GM21529 (cell line): Measurements from ENCODE around the gene HS6ST3.
"Not testable (repeated sequence)": the region's sequence is repeated elsewhere in the genome, so short reads cannot be mapped to it uniquely, and the experiment has no call there.

Experiments used
- ATAC-seq: cut with Tn5 transposase; IDR thresholded peaks from one replicate; pipeline ENCODE4 v1.9.1; 2021; ENCODE audit not compliant: unreplicated experiment

Gene HS6ST3

GRCh38 chr13:96524398-96525020 lies 434.6 kb downstream of the HS6ST3 start:
- not testable (repeated sequence) for ATAC-seq

- no peak for ATAC-seq
Observed at GRCh38 chr13:96525715-96526114, 435.8 kb downstream of the HS6ST3 start.

DNA sequence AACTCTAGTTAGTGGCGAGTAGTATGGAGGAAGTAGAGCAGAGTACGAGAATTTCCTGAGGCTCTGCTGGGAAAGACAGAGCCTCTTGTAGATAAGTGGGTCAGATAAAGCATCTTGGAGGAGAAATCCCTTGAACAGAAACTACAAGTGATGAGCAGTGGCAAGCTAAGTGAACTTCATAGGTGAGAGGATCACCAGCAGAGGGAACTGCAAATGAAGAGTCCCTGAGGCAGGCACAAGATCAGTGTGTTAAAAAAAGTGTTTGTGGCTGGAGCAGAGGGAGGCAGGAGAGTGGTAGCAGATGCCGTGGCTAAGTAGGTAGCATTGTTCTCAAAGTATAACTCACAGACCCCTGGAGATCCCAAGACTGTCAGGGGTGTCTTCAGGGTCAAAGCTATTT lies 437.6 kb downstream of the HS6ST3 start:
- ATAC-seq, result no peak

- no peak for ATAC-seq
Observed at GRCh38 chr13:96532804-96533203, 442.9 kb downstream of the HS6ST3 start.

DNA sequence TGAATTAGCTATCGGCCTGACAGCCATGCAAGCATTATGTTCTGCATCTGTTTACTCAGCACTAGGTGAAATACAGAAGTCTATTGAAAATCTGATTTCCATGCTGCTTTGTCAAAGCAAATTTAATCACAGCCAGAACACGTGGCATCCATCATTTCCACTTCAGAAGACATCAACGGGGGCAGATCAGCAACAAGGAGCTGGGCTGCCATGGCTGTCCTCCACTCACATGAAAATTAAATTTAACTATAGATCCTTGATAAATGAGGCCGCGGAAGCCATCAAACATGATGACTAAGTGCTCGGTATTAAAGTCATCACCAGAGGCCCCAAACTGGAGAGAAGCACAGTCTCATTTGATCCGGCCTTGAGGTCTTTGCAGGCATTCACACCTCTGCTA lies 443.5 kb downstream of the HS6ST3 start:
- ATAC-seq, result no peak

GRCh38 chr13:96539791-96540190 lies 449.9 kb downstream of the HS6ST3 start:
- ATAC-seq, result no peak

GRCh38 chr13:96540670-96541069 lies 450.8 kb downstream of the HS6ST3 start:
- no peak for ATAC-seq

DNA sequence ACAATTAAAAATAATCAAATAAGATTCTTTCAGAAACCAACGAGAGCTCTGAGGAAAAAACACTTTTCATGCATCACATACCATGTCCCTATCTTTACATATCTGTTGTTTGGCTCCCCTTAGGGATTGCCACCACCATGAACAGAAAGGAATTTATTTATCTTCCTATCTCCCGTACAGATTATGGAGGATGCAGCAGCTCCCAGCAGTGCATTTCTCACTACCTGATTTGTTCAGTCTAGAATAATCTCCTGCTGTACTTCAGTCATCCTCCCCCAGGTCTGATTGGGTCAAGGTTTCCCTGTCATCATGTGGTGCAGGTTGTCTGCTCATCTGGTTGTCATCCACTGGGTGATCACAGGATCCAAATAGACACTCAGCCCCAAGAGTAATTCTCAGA lies 453.1 kb downstream of the HS6ST3 start:
- ATAC-seq, result no peak

DNA sequence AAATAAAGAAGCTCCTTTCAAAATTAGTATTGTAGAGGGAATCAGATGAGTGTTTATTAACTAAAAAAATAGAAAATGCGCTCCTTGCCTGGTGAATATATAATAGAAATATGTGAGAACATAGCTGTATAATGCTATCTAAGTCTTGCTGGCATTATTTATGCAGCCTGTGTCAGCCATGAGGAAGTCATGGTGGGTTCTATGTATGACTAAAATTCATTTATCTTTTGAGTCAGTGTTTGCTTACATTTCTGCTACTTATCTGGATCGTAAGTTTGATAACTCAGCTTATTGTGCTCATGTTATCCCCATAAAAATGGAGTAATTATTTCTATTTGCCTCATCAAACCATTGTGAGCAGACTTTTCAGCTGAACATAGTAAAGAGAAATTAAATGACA lies 455.1 kb downstream of the HS6ST3 start:
- no peak for ATAC-seq

DNA sequence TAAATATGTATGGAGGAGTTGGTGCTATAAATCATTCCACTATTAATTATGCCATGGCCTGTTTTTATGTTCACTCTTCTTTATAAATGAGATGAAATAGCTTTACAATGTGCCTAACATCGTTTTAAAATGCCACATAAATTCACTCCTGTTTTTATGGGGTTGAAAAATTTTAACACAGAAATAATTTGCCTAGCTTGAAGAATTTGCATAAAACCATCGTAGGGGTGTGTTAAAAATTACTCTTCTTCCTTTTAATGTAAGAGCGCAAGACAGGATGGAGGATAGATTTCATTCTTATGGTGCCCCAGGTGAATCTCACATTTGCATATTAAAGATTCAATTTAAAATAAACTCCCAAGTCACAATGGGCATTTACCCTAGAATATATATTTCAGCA lies 456.6 kb downstream of the HS6ST3 start:
- ATAC-seq, result no peak

DNA sequence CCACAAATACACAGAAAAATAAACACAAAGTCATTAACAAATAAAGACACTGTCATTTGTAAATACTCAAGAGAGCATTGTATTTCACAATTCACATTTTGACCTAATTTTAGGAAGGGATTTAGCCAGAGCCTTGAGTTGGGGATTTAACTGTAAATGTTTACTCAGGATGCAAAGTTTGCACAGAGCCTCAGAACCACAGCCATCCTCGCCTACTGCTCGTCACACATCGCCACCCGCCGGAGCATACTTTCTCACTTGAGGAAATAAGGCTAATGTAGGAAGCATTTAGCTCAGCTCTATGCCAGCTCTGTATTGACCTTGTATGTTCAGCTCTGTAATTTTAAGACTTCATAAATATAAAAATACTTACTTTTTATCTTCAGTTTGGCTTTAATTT lies 461.6 kb downstream of the HS6ST3 start:
- ATAC-seq, result no peak

DNA sequence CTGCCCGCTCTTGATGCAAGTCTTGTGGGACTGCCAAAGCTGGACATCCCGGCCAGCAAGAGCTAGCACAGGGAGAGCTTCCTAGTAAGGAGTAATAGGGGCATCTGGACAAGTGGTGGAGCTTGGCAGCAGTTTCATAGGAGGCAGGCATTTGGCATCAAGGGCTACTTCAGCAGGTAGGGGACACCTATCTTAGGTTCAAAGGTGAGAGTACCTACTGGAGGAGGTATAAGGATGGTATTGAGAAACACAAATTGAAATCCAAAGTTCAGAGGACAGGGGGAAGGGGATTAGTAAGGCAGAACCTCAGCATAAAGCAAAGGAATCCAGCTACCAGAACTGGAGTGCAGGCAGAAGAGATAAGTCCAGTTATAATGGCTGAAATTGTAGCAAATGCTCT lies 462.7 kb downstream of the HS6ST3 start:
- ATAC-seq, result no peak

DNA sequence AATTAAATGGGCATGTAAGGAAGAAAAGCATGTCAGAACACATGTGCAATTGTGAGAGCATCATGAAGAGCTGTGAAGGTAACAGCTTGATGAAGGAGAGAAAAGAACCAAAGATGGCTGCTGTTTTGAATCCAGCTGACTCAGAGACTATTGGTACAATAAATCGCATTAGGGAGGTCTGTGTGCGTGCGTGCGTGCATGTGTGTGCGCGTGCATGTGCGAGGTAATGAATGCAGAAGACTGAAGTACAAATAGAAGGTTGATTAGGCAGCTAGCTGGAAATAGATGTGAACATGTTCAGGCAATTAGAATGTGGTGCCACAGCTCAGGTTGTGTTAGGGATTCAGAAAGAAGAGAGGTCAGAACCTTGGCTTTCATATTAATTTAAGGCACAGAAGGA lies 463.9 kb downstream of the HS6ST3 start:
- ATAC-seq, result no peak

GRCh38 chr13:96573563-96573962 lies 483.7 kb downstream of the HS6ST3 start:
- no peak for ATAC-seq

GRCh38 chr13:96575423-96576320 lies 485.8 kb downstream of the HS6ST3 start:
- ATAC-seq, result no peak

- ATAC-seq, result no peak
Observed at GRCh38 chr13:96581741-96582140, 491.8 kb downstream of the HS6ST3 start.

GRCh38 chr13:96615252-96615651 lies 525.3 kb downstream of the HS6ST3 start:
- ATAC-seq, result no peak

DNA sequence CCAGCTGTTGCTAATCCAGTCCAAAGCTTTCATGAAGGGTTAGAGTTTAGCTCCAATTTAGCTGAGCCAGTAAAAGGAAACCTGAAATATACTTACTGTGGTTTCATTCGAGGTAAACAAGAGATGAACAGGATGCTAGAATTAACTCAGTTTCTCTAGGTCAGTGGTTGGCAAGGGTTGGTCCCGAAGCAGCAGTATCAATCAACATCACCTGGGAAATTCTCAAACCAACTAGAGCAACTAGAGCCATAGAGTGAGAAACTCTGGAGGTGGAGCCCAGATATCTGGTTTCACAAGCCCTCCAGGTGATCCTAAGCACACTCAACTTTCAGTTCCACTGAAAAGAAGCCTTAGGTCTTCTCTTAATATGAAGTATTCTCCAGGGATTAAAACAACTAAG lies 527.6 kb downstream of the HS6ST3 start:
- ATAC-seq, result no peak

DNA sequence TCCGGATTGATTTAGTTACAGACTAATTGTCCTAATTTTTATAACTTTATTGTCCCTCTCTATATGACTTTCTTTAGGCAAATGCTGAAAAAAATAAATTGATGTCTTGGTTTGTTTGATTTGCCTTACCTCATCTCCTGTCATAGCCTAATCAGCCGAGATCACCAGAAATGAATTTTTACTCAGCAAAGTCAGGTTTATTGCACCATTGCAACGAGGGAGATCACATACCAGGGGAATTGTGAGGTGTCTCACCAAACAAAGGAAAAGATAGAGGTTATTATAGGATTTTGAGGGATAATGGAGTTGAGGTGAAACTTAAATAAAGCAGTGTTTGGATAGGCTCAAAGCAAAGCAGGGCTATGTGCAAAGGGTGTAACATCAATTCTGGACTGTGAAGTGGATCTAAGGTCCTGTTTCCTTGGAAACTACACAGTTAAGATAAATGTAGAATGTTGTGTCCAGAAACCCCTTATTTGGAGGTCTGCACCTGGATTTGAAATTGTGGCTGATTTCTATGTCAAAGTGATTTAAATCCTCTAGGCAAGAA lies 531.8 kb downstream of the HS6ST3 start:
- no peak for ATAC-seq

- ATAC-seq, result no peak
Observed at GRCh38 chr13:96629331-96629730, 539.4 kb downstream of the HS6ST3 start.

- no peak for ATAC-seq
Observed at GRCh38 chr13:96632536-96633320, 542.8 kb downstream of the HS6ST3 start.
